IMR-90 (cell line): ENCODE results near the gene ADD1. TPM values are rescaled to one million over a fixed set of nuclear protein-coding genes. Genes with fewer than 3 reads are reported as not detected.

Experiments
- ATAC-seq: fragments of 200-7000 bp; cut with Tn5 transposase; 2 replicates; pipeline ENCODE4 v1.9.1; 2020; ENCODE audit warnings: low read depth, mild to moderate bottlenecking, moderate library complexity
- BruUV-seq: library from RNA; stranded (reverse); fragments of 400-500 nt; replicated peaks from 2 replicates; lab custom pipeline; 2021; lab: Mats Ljungman, UMichigan
- CTCF ChIA-PET: fragments of 300-600 bp; formaldehyde crosslinking; extraction: SDS; loops from one replicate; lab custom pipeline; 2021; ENCODE audit warnings: antibody characterized with exemption; lab: Yijun Ruan, JAX
- POLR2A ChIA-PET: fragments of 300-600 bp; sonication (Branson Sonifier 250); formaldehyde crosslinking; loops from one replicate; lab custom pipeline; 2022; ENCODE audit warnings: antibody characterized with exemption; ENCODE audit not compliant: unreplicated experiment; lab: Charles Lee
- DNase-seq: peaks from one replicate; pipeline ENCODE4 v3.0.0; 2013
- H2AFZ ChIP-seq: replicated peaks from 2 replicates; pipeline ENCODE3; 2013; ENCODE audit warnings: low read length, mild to moderate bottlenecking; ENCODE audit not compliant: poor library complexity
- H2AK5ac ChIP-seq: 2 replicates; pipeline ENCODE4 v1.6.1; 2013; ENCODE audit warnings: low read depth, low read length, inconsistent platforms
- H2AK9ac ChIP-seq: replicated peaks from 2 replicates; pipeline ENCODE3; 2013; ENCODE audit warnings: mild to moderate bottlenecking, low read depth, low read length, moderate library complexity; ENCODE audit not compliant: poor library complexity
- H2BK120ac ChIP-seq: 2 replicates; pipeline ENCODE4 v1.6.1; 2013; ENCODE audit warnings: low read depth, low read length, inconsistent platforms
- H2BK15ac ChIP-seq: 3 replicates; pipeline ENCODE4 v1.6.1; 2013; ENCODE audit warnings: low read depth, low read length, inconsistent platforms
- H2BK20ac ChIP-seq: 2 replicates; pipeline ENCODE4 v1.6.1; 2013; ENCODE audit warnings: low read depth, mild to moderate bottlenecking, inconsistent platforms, low read length, moderate library complexity
- H2BK5ac ChIP-seq: 2 replicates; pipeline ENCODE4 v1.6.1; 2013; ENCODE audit warnings: mild to moderate bottlenecking, low read depth, low read length, inconsistent platforms; ENCODE audit not compliant: poor library complexity, severe bottlenecking
- H3K14ac ChIP-seq: replicated peaks from 2 replicates; pipeline ENCODE4 v1.6.1; 2013; ENCODE audit warnings: low read depth, low read length, inconsistent platforms
- H3K18ac ChIP-seq: 2 replicates; pipeline ENCODE4 v1.6.1; 2013; ENCODE audit warnings: low read depth, low read length, control low read depth
- H3K23ac ChIP-seq: 2 replicates; pipeline ENCODE4 v1.6.1; 2013; ENCODE audit warnings: low read depth, low read length, inconsistent platforms
- H3K27ac ChIP-seq: 2 replicates; pipeline ENCODE4 v1.5.1; 2013; ENCODE audit warnings: mild to moderate bottlenecking, control low read depth, low read length; ENCODE audit not compliant: insufficient read depth
- H3K27me3 ChIP-seq: 2 replicates; pipeline ENCODE4 v1.6.1; 2013; ENCODE audit warnings: low read length; ENCODE audit not compliant: control insufficient read depth, insufficient read depth
- H3K36me3 ChIP-seq: 2 replicates; pipeline ENCODE4 v1.6.1; 2013; ENCODE audit warnings: low read length, mixed read lengths; ENCODE audit not compliant: control insufficient read depth, insufficient read depth
- H3K4ac ChIP-seq: 2 replicates; pipeline ENCODE4 v1.6.1; 2013; ENCODE audit warnings: low read depth, low read length, inconsistent platforms
- H3K4me1 ChIP-seq: 2 replicates; pipeline ENCODE4 v1.6.1; 2013; ENCODE audit warnings: low read length, mixed read lengths; ENCODE audit not compliant: control insufficient read depth, insufficient read depth
- H3K4me2 ChIP-seq: 2 replicates; pipeline ENCODE4 v1.6.1; 2013; ENCODE audit warnings: low read depth, mild to moderate bottlenecking, control low read depth, low read length, moderate library complexity
- H3K4me3 ChIP-seq: 2 replicates; pipeline ENCODE4 v1.5.1; 2013; ENCODE audit warnings: low read depth, mild to moderate bottlenecking, control low read depth, low read length, moderate library complexity; ENCODE audit not compliant: insufficient read depth
- H3K56ac ChIP-seq: 2 replicates; pipeline ENCODE4 v1.6.1; 2013; ENCODE audit warnings: low read length, inconsistent platforms; ENCODE audit not compliant: insufficient read depth; ENCODE audit errors: extremely low read depth
- H3K79me1 ChIP-seq, 2 experiments: 2 replicates each; pipeline ENCODE4 v1.6.1; 2013; ENCODE audit warnings: low read length in 2 of 2, inconsistent platforms in 1 of 2, low read depth in 1 of 2
- H3K9ac ChIP-seq: 2 replicates; pipeline ENCODE4 v1.6.1; 2013; ENCODE audit warnings: low read depth, low read length, control low read depth
- H3K9me1 ChIP-seq: 2 replicates; pipeline ENCODE4 v1.6.1; 2013; ENCODE audit warnings: low read length, inconsistent platforms; ENCODE audit not compliant: insufficient read depth
- H3K9me3 ChIP-seq: 2 replicates; pipeline ENCODE4 v1.6.1; 2013; ENCODE audit warnings: low read length; ENCODE audit not compliant: control insufficient read depth, insufficient read depth
- H4K20me1 ChIP-seq: 2 replicates; pipeline ENCODE4 v1.6.1; 2013; ENCODE audit warnings: low read length, inconsistent platforms; ENCODE audit not compliant: insufficient read depth
- H4K5ac ChIP-seq: 2 replicates; pipeline ENCODE4 v1.6.1; 2013; ENCODE audit warnings: mild to moderate bottlenecking, low read depth, low read length, control low read depth
- H4K8ac ChIP-seq, 2 experiments: 2 replicates each; pipeline ENCODE4 v1.6.1; 2013; ENCODE audit warnings: low read depth in 2 of 2, low read length in 2 of 2, control low read depth in 1 of 2, inconsistent platforms in 1 of 2
- H4K91ac ChIP-seq: 2 replicates; pipeline ENCODE4 v1.6.1; 2013; ENCODE audit warnings: low read depth, low read length, inconsistent platforms; ENCODE audit not compliant: insufficient read depth
- CEBPB ChIP-seq: IDR thresholded peaks from 2 replicates; pipeline ENCODE4 v1.6.1; 2012; ENCODE audit warnings: low read depth, low read length, improper control_type of control experiment
- MAFK ChIP-seq: IDR thresholded peaks from 2 replicates; pipeline ENCODE4 v1.6.1; 2012; ENCODE audit warnings: low read depth, low read length, improper control_type of control experiment
- MAZ ChIP-seq: IDR thresholded peaks from 2 replicates; pipeline ENCODE4 v1.6.1; 2012; ENCODE audit warnings: low read depth, mild to moderate bottlenecking, low read length, improper control_type of control experiment, moderate library complexity, borderline replicate concordance
- USF2 ChIP-seq: fragments of 150-350 bp; IDR thresholded peaks from 2 replicates; pipeline ENCODE4 v1.6.1; 2017; ENCODE audit warnings: mild to moderate bottlenecking, antibody characterized with exemption, low read length, low read depth
- WGBS, 2 experiments: methylation state at CpG; one replicate each; pipeline versions ENCODE4 v1.1.5 to v1.1.7; 2013; ENCODE audit warnings: missing lambda C conversion rate in 2 of 2; ENCODE audit not compliant: insufficient read length in 1 of 2; ENCODE audit errors: extremely low coverage in 2 of 2; 5-methylcytosine and 5-hydroxymethylcytosine counted together
- dilution Hi-C: fragments of 300-500 bp; cut with HindIII; formaldehyde crosslinking; loops from one replicate; pipeline ENCODE4 v1.14.3; 2018; ENCODE audit warnings: low sequenced_read_pairs; ENCODE audit not compliant: unreplicated experiment
- in situ Hi-C: fragments of 300-500 bp; cut with MboI; formaldehyde crosslinking; loops from 3 replicates; pipeline ENCODE4 v1.14.3; 2019; ENCODE audit warnings: low sequenced_read_pairs, inconsistent platforms, mixed read lengths
- intact Hi-C: fragments of 100-400 bp; cut with micrococcal nuclease; formaldehyde crosslinking; loops from 2 replicates; pipeline ENCODE4 v1.10.0; 2022
- polyA plus RNA-seq, 3 experiments: library from polyadenylated mRNA; depleted of rRNA; stranded (reverse); fragments of >200 nt; gene quantifications; 2 replicates each; pipeline ENCODE4 v1.2.3, GENCODE V29; 2012; ENCODE audit warnings: low replicate concordance in 1 of 3
- total RNA-seq: library from RNA; depleted of rRNA; stranded (reverse); fragments of >200 nt; gene quantifications from 2 replicates; pipeline ENCODE4 v1.2.3, GENCODE V29; 2012
- TF ChIP-seq, protein P1 (sequence below): fragments of 150-350 bp; IDR thresholded peaks from 2 replicates; pipeline ENCODE4 v1.6.1; 2016; ENCODE audit warnings: low read depth, mild to moderate bottlenecking, low read length, moderate library complexity, borderline replicate concordance

ADD1 gene
- total and polyA plus RNA-seq, 2 of the 4 experiments (the other 2 are of a cell fraction), result 122 to 215 TPM

GRCh38 chr4:2871466-2871865, 27.8 kb downstream of the ADD1 start:
- dilution Hi-C loops, result no loop called here
- no peak overlapping the region for H2AK5ac ChIP-seq
- no peak overlapping the region for H2BK5ac ChIP-seq
- no peak overlapping the region for H3K56ac ChIP-seq
- BruUV-seq, result no TSS peak
- no peak overlapping the region for H3K4me3 ChIP-seq
- H2BK15ac ChIP-seq, result no peak overlapping the region
- H4K20me1 ChIP-seq, result peaks cover 72% of the 10 kb centered on the region
- no peak overlapping the region for H3K18ac ChIP-seq
- H3K14ac ChIP-seq, result no peak overlapping the region
- H3K4me1 ChIP-seq, result peaks cover 23% of the 10 kb centered on the region
- no peak overlapping the region for H4K8ac ChIP-seq
- peaks cover 33 to 81% of the 10 kb centered on the region in 2 experiments for H3K79me1 ChIP-seq
- H3K4ac ChIP-seq, result no peak overlapping the region
- no peak overlapping the region for H3K4me2 ChIP-seq
- H2BK20ac ChIP-seq, result no peak overlapping the region
- H3K9me1 ChIP-seq, result peaks cover 38% of the 10 kb centered on the region
- WGBS, 2 experiments, result 100% methylated on average over 1 of the region's 4 CpGs; no CpG with 5 or more reads in 1 of the 2 experiments
- H3K36me3 ChIP-seq, result peaks cover 4% of the 10 kb centered on the region; the same call in 1 of the 2 replicates
- no peak overlapping the region for H3K27ac ChIP-seq
- DNase-seq (no peak), ATAC-seq (no peak)
- no peak overlapping the region for H4K91ac ChIP-seq
- no peak overlapping the region for H4K5ac ChIP-seq
- CTCF ChIA-PET, result no interaction called here
- no peaks in the 10 kb centered on the region for H3K27me3 ChIP-seq
- POLR2A ChIA-PET, result interaction anchor here (0.6 kb wide), 1 partner anchor 106 kb away, joined by 4 read pairs; no protein-coding TSS in a partner anchor
- intact Hi-C loops, result no loop called here
- in situ Hi-C loops, result no loop called here
- no peak overlapping the region for H2BK120ac ChIP-seq
- H2AK9ac ChIP-seq, result no peak overlapping the region
- TF ChIP-seq USF2 (no peak), CEBPB (no peak), MAFK (no peak), MAZ (no peak)
- TF ChIP-seq, protein P1, sequence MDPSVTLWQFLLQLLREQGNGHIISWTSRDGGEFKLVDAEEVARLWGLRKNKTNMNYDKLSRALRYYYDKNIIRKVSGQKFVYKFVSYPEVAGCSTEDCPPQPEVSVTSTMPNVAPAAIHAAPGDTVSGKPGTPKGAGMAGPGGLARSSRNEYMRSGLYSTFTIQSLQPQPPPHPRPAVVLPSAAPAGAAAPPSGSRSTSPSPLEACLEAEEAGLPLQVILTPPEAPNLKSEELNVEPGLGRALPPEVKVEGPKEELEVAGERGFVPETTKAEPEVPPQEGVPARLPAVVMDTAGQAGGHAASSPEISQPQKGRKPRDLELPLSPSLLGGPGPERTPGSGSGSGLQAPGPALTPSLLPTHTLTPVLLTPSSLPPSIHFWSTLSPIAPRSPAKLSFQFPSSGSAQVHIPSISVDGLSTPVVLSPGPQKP, result no peak
- no peak overlapping the region for H2AFZ ChIP-seq
- H3K9me3 ChIP-seq, result no peaks in the 10 kb centered on the region
- H3K23ac ChIP-seq, result peak overlapping the region; percentile 52; the same call in 1 of the 2 replicates
- no peak overlapping the region for H3K9ac ChIP-seq
